ENCODE results near the gene KAT2B. TPM values are rescaled to one million over a fixed set of nuclear protein-coding genes. Genes with fewer than 3 reads are reported as not detected.

Gene KAT2B
- total RNA-seq, 1 donor from 2014 or later, result 8.4 TPM

DNA sequence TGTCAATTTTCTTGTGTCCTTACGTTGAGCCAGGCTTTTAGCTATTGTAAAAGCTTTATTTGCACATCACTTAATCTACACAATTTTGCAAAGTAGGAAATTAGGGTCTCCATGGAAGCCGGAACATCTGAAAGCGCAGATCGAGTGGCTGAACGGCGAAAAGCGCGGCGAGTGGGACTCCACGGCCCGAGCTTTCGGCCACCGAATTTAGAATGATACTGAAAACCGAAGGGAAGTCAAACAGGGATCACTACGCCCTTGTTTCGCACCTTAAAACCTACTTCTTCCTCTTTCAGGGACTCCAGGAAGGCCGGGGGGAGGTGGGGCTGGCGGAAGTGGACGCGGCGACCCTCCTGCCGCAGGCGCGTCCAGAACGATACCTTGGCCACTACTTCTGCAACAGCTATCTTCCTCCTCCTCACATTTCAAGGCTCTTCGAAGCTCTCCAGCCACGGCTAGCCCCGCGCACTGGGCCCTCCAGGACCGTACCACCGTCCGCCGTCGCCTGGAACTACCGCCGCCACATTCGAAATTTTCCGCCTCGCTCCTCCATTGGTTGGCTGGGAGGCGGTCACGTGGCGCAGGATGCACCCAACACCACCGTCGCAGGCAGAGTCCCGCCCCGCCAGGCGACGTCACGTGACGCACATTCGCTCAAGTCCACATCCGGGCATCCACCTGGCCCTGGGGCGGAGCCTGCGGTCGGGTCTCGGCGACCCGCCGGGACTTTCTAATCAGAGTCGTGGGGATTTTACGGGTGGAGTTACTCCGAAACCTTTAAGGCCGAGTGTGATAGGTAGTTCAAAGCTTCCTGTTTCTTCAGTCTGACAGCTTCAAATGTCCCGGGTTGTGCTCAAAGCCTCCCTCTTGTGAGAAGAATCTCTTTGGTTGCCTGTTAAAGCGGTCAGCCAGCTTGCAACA is 145.7 kb downstream of the KAT2B start, which contains the start of gene SGO1:
SGO1 (minus strand) TSS at position 528 of the 921 bp plus-strand sequence. CDS start 2,179 bp downstream, outside the sequence.
- H3K4me3 ChIP-seq (ENCODE audit: low read length in 3 of 3), result peak within 1 kb of the TSS; percentile 78 to 93 (median 88)
- peak within 1 kb of the TSS; percentile 83 to 96 (median 93) for H3K9ac ChIP-seq (ENCODE audit: low read depth in 1 of 3, low read length in 3 of 3)
- H3K27ac ChIP-seq (ENCODE audit: low read depth, low read length), result peak within 1 kb of the TSS; percentile 92
- no peaks in the 10 kb centered on the region for H3K27me3 ChIP-seq (ENCODE audit: control insufficient read depth in 3 of 3, insufficient read depth in 3 of 3, low read length in 3 of 3)
- no peaks in the 10 kb centered on the region for H3K36me3 ChIP-seq (ENCODE audit: control insufficient read depth in 3 of 3, insufficient read depth in 3 of 3, low read length in 3 of 3)
- peaks cover 8 to 14% (median 10%) of the 10 kb centered on the region in 3 donors for H3K4me1 ChIP-seq (ENCODE audit: control insufficient read depth in 3 of 3, insufficient read depth in 3 of 3, low read length in 3 of 3)
- H3K9me3 ChIP-seq (ENCODE audit: control insufficient read depth in 3 of 3, low read length in 3 of 3), result no peaks in the 10 kb centered on the region

DNA sequence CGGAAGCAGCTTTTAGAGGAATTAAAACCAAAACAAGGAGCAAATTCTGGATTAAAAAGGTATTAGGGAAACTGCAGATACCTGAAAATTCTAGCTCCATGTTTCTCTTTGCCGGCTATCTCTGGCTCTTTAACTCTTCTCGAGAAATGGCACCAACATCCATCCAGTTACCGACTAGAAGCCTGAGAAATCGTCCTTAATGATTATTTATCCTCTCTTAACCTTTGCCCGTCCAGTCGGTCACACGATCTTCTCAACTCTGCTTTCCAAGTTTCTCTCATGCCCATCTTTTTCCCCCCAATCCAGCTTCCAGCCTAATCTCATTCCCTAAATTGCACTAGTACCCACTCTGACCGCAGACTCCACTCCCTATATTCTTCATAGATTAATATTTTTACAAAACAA is 146.4 kb downstream of the KAT2B start:
- H3K9me3 ChIP-seq (ENCODE audit: control insufficient read depth in 3 of 3, low read length in 3 of 3), result no peaks in the 10 kb centered on the region
- H3K9ac ChIP-seq (ENCODE audit: low read depth in 1 of 3, low read length in 3 of 3), result peak overlapping the region; percentile 83 to 96 (median 93)
- peaks cover 8 to 14% (median 10%) of the 10 kb centered on the region in 3 donors for H3K4me1 ChIP-seq (ENCODE audit: control insufficient read depth in 3 of 3, insufficient read depth in 3 of 3, low read length in 3 of 3)
- H3K27ac ChIP-seq (ENCODE audit: low read depth, low read length), result peak overlapping the region; percentile 92
- no peaks in the 10 kb centered on the region for H3K27me3 ChIP-seq (ENCODE audit: control insufficient read depth in 3 of 3, insufficient read depth in 3 of 3, low read length in 3 of 3)
- peak overlapping the region; percentile 78 to 93 (median 88) for H3K4me3 ChIP-seq (ENCODE audit: low read length in 3 of 3)
- H3K36me3 ChIP-seq (ENCODE audit: control insufficient read depth in 3 of 3, insufficient read depth in 3 of 3, low read length in 3 of 3), result no peaks in the 10 kb centered on the region

GRCh38 chr3:20190991-20191390 is 150.7 kb downstream of the KAT2B start:
- Histone ChIP-seq H3K27ac (ENCODE audit: low read depth, low read length) (no peak overlapping the region), H3K4me3 (ENCODE audit: low read length in 3 of 3) (no peak overlapping the region), H3K9ac (ENCODE audit: low read depth in 1 of 3, low read length in 3 of 3) (no peak overlapping the region), H3K9me3 (ENCODE audit: control insufficient read depth in 3 of 3, low read length in 3 of 3) (no peaks in the 10 kb centered on the region), H3K27me3 (ENCODE audit: control insufficient read depth in 3 of 3, insufficient read depth in 3 of 3, low read length in 3 of 3) (no peaks in the 10 kb centered on the region), H3K36me3 (ENCODE audit: control insufficient read depth in 3 of 3, insufficient read depth in 3 of 3, low read length in 3 of 3) (no peaks in the 10 kb centered on the region), H3K4me1 (ENCODE audit: control insufficient read depth in 3 of 3, insufficient read depth in 3 of 3, low read length in 3 of 3) (peaks cover 0 to 2% (median 1%) of the 10 kb centered on the region in 3 donors)

GRCh38 chr3:20194793-20195460 is 154.7 kb downstream of the KAT2B start:
- Histone ChIP-seq H3K27me3 (ENCODE audit: control insufficient read depth in 3 of 3, insufficient read depth in 3 of 3, low read length in 3 of 3) (no peaks in the 10 kb centered on the region), H3K36me3 (ENCODE audit: control insufficient read depth in 3 of 3, insufficient read depth in 3 of 3, low read length in 3 of 3) (no peaks in the 10 kb centered on the region), H3K4me1 (ENCODE audit: control insufficient read depth in 3 of 3, insufficient read depth in 3 of 3, low read length in 3 of 3) (no peaks in the 10 kb centered on the region), H3K27ac (ENCODE audit: low read depth, low read length) (no peak overlapping the region), H3K9ac (ENCODE audit: low read depth in 1 of 3, low read length in 3 of 3) (no peak overlapping the region), H3K9me3 (ENCODE audit: control insufficient read depth in 3 of 3, low read length in 3 of 3) (no peaks in the 10 kb centered on the region), H3K4me3 (ENCODE audit: low read length in 3 of 3) (no peak overlapping the region)

DNA sequence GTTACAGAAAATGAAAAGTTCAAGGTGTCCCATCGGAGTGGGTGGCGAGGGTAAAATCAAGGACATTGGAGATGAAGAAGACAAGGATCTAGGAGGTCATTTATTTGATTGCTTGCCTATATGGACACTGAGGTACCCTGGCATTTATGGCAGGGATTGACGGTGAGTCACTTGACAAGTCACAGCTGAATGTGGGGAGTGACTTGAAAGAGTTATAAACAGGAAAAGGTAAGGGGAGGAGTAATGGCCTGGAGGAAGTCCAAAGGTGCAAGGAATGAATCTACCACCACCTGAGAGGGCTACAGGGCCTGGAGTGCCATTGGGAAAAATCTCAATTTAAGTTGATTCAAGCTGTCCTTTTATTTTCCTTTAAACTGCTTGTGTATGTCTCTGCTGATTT is 157.5 kb downstream of the KAT2B start:
- no peaks in the 10 kb centered on the region for H3K36me3 ChIP-seq (ENCODE audit: control insufficient read depth in 3 of 3, insufficient read depth in 3 of 3, low read length in 3 of 3)
- H3K27ac ChIP-seq (ENCODE audit: low read depth, low read length), result no peak overlapping the region
- no peaks in the 10 kb centered on the region for H3K27me3 ChIP-seq (ENCODE audit: control insufficient read depth in 3 of 3, insufficient read depth in 3 of 3, low read length in 3 of 3)
- H3K4me1 ChIP-seq (ENCODE audit: control insufficient read depth in 3 of 3, insufficient read depth in 3 of 3, low read length in 3 of 3), result no peaks in the 10 kb centered on the region
- no peak overlapping the region for H3K9ac ChIP-seq (ENCODE audit: low read depth in 1 of 3, low read length in 3 of 3)
- no peak overlapping the region for H3K4me3 ChIP-seq (ENCODE audit: low read length in 3 of 3)
- no peaks in the 10 kb centered on the region for H3K9me3 ChIP-seq (ENCODE audit: control insufficient read depth in 3 of 3, low read length in 3 of 3)

GRCh38 chr3:20201143-20201542 is 160.9 kb downstream of the KAT2B start:
- Histone ChIP-seq H3K4me3 (ENCODE audit: low read length in 3 of 3) (no peak overlapping the region), H3K9ac (ENCODE audit: low read depth in 1 of 3, low read length in 3 of 3) (no peak overlapping the region), H3K27ac (ENCODE audit: low read depth, low read length) (no peak overlapping the region), H3K36me3 (ENCODE audit: control insufficient read depth in 3 of 3, insufficient read depth in 3 of 3, low read length in 3 of 3) (no peaks in the 10 kb centered on the region), H3K27me3 (ENCODE audit: control insufficient read depth in 3 of 3, insufficient read depth in 3 of 3, low read length in 3 of 3) (no peaks in the 10 kb centered on the region), H3K9me3 (ENCODE audit: control insufficient read depth in 3 of 3, low read length in 3 of 3) (no peaks in the 10 kb centered on the region), H3K4me1 (ENCODE audit: control insufficient read depth in 3 of 3, insufficient read depth in 3 of 3, low read length in 3 of 3) (no peaks in the 10 kb centered on the region)

Small RNAs within 50 kb of the gene (small RNA-seq; reads per million reads assigned to genes)
- gene MIR3135A (not detected), gene RNU4-85P (not detected), gene RPL39P18 (not detected)

Other genes starting within 250 kb of the KAT2B start
- gene EFHB, start 106.2 kb upstream of the KAT2B start, total RNA-seq, result not detected
- 38.6 TPM for gene RAB5A, start 93.3 kb upstream of the KAT2B start, total RNA-seq
- not detected for gene PP2D1, start 28.2 kb upstream of the KAT2B start, total RNA-seq
- 2.6 TPM for gene SGO1, start 145.8 kb downstream of the KAT2B start, total RNA-seq